WTC11 (cell line): ENCODE results near the gene P2RX3.

ENCODE experiments used
- ATF2 ChIP-seq: sonication (generic); formaldehyde crosslinking; IDR thresholded peaks from 2 replicates; pipeline ENCODE4 v1.8.1; 2022; ENCODE audit warnings: low read depth, missing genetic modification reagents, borderline replicate concordance
- ATF3 ChIP-seq: sonication (generic); formaldehyde crosslinking; conservative IDR thresholded peaks from 2 replicates; pipeline ENCODE4 v1.8.1; 2022; ENCODE audit warnings: mild to moderate bottlenecking, missing genetic modification reagents
- ATF6 ChIP-seq: sonication (generic); formaldehyde crosslinking; IDR thresholded peaks from 2 replicates; pipeline ENCODE4 v1.8.1; 2023; ENCODE audit warnings: mild to moderate bottlenecking, missing genetic modification reagents
- CREM ChIP-seq: sonication (generic); formaldehyde crosslinking; IDR thresholded peaks from 2 replicates; pipeline ENCODE4 v1.8.1; 2022; ENCODE audit warnings: mild to moderate bottlenecking, missing genetic modification reagents, moderate library complexity
- CTCF ChIP-seq: fragments of 200-600 bp; IDR thresholded peaks from 2 replicates; pipeline ENCODE4 v1.8.0; 2022; ENCODE audit warnings: antibody characterized with exemption
- FOXJ3 ChIP-seq: sonication (generic); formaldehyde crosslinking; IDR thresholded peaks from 2 replicates; pipeline ENCODE4 v1.9.0; 2021; ENCODE audit warnings: missing genetic modification reagents, mild to moderate bottlenecking, borderline replicate concordance
- IRF2 ChIP-seq: sonication (generic); formaldehyde crosslinking; IDR thresholded peaks from 2 replicates; pipeline ENCODE4 v1.8.0; 2022; ENCODE audit warnings: low read depth, missing genetic modification reagents, borderline replicate concordance
- JAZF1 ChIP-seq: fragments of 250-450 bp; sonication (Bioruptor Pico); IDR thresholded peaks from 2 replicates; pipeline ENCODE4 v1.9.0; 2021; ENCODE audit warnings: moderate library complexity, mild to moderate bottlenecking, inconsistent platforms
- MAX ChIP-seq: sonication (generic); formaldehyde crosslinking; IDR thresholded peaks from 2 replicates; pipeline ENCODE4 v1.8.0; 2022; ENCODE audit warnings: mild to moderate bottlenecking, missing genetic modification reagents
- MYBL2 ChIP-seq: sonication (generic); formaldehyde crosslinking; IDR thresholded peaks from 2 replicates; pipeline ENCODE4 v1.8.1; 2023; ENCODE audit warnings: mild to moderate bottlenecking, moderate library complexity, missing genetic modification reagents
- NFYB ChIP-seq: sonication (generic); formaldehyde crosslinking; conservative IDR thresholded peaks from 2 replicates; pipeline ENCODE4 v1.8.0; 2022; ENCODE audit warnings: low read depth, missing genetic modification reagents
- ZBTB21 ChIP-seq: sonication (generic); formaldehyde crosslinking; IDR thresholded peaks from 2 replicates; pipeline ENCODE4 v1.8.1; 2023; ENCODE audit warnings: mild to moderate bottlenecking, missing genetic modification reagents, borderline replicate concordance
- ZNF281 ChIP-seq: sonication (generic); formaldehyde crosslinking; IDR thresholded peaks from 2 replicates; pipeline ENCODE4 v1.8.0; 2023; ENCODE audit warnings: mild to moderate bottlenecking, missing genetic modification reagents

GRCh38 chr11:57325735-57326048 lies 12.5 kb upstream of the P2RX3 start:
- TF ChIP-seq FOXJ3 (no peak), MAX (CRISPR knock-in tag) (no peak), ATF2 (no peak), CTCF (no peak), IRF2 (CRISPR knock-in tag) (no peak), JAZF1 (CRISPR knock-in tag) (no peak), ZNF281 (no peak), NFYB (CRISPR knock-in tag) (no peak), ATF3 (CRISPR knock-in tag) (no peak), ZBTB21 (CRISPR knock-in tag) (no peak), CREM (CRISPR knock-in tag) (no peak), MYBL2 (CRISPR knock-in tag) (no peak), ATF6 (CRISPR knock-in tag) (no peak)
